Embryonic facial prominence (tissue), 1 donor: ENCODE data around the gene KIF4A.

ENCODE experiments used
- DNase-seq: peaks from one replicate; pipeline ENCODE4 v3.0.0-alpha.2; 2016; ENCODE audit errors: extremely low spot score

The KIF4A gene

GRCh38 chrX:70437921-70438665, 148.2 kb downstream of the KIF4A start:
- no peak for DNase-seq

DNA sequence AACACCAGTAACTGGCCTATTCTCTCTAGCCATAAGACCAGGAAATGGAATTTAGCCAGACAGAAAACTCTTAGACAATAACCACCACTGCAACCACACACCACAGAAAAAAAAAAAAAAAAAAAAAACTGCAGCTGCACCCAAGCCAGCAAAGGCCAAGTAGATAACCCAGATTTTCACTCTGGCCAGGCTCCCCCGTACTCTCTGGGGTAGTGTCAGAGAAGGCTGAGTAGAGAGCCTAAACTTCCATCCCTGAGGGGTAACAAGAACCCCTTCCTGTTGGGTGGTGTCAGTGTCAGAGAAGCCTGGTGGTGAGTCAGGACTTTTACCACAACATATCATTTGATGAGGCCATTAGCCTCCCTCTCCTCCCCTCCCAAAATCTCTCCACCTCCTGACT, 149.1 kb downstream of the KIF4A start:
- no peak for DNase-seq

GRCh38 chrX:70442224-70442623, 152.3 kb downstream of the KIF4A start:
- DNase-seq, result no peak

- DNase-seq, result no peak
These were observed 154.5 kb downstream of the KIF4A start, which contains the start of gene DLG3 for GRCh38 chrX:70444326-70444945. DLG3 (plus strand) TSS chrX:70444835; CDS start chrX:70445202, 367 bp downstream.

GRCh38 chrX:70444946-70445656, 155.2 kb downstream of the KIF4A start:
- no peak for DNase-seq

DNA sequence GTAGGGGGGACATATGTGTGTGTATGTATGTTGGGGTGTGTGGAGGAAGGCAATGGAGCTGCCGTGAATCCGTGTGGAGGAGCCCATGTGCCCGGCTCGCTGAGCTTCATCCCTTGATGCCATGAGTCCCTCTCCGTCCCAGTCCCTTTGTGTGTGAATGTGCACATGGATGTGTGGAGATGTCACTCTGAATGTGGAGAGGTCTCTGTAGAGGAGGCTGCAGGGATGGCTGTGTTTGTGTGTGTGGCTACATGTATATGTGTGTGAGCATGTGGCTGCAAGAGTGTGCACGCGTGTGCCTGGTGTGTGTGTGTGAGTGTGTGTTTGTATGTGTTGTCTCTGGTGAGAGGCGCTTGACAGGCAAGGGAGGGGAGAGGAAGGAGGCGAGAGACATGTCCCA, 156.0 kb downstream of the KIF4A start:
- DNase-seq, result no peak

- no peak for DNase-seq
These were observed 156.8 kb downstream of the KIF4A start for GRCh38 chrX:70446380-70447350.

GRCh38 chrX:70449457-70449966, 159.6 kb downstream of the KIF4A start:
- no peak for DNase-seq

DNA sequence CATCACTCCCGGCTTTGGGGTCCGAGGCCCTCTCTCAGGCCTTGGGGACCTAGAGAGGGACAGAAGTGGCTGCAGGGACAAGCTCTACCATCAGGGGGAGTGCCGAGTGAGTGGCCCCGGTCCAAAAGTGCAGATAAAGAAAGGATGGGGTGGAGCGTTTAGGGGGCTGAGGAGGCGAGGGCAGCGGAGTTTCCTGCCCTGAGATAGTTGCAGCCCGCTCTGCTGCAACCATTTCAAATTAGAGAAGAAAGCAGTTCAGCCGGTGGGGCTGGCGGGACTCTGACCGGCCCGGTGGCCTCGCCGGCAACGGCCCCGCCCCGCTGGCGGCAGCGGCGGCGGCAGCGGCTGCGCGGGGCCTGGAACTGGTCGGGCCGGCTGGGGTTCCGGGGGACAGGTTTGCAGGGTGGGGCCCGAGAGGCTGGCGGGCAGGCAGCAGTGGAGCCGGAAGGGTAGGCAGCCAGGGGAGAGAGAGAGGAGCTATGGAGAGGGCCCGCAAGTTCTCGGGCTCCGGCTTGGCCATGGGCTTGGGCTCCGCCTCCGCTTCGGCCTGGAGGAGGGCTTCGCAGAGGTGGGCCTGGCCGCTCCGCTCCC, 162.3 kb downstream of the KIF4A start:
- no peak for DNase-seq

DNA sequence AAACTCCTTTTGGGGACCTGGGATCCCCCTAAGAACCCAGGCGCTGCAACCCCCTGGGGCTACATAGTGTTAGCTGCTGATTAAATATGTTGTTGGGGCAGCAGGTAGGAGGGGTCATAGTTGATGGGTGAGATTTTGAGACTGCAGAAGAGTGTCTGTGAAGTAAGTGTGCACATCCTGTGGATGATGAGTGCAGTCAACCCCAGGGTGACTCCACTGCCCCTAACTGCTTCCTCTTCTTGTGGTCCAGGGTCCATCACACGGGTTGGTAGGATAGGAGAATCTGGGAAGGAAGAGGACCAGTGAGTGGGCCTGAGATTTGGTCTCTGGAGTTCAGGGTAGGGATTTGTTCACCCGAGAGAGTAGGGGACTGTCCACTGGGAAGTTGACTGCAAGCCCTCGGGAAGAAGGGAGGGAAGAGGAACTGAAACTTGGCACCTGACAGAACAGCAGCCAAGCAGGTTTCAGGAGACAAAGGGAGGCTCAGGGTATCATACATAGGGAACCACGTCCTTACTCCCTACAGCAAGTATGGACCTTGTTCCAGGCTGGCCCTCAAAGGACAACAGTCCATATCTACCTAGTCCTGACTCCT, 163.2 kb downstream of the KIF4A start:
- DNase-seq, result no peak

DNA sequence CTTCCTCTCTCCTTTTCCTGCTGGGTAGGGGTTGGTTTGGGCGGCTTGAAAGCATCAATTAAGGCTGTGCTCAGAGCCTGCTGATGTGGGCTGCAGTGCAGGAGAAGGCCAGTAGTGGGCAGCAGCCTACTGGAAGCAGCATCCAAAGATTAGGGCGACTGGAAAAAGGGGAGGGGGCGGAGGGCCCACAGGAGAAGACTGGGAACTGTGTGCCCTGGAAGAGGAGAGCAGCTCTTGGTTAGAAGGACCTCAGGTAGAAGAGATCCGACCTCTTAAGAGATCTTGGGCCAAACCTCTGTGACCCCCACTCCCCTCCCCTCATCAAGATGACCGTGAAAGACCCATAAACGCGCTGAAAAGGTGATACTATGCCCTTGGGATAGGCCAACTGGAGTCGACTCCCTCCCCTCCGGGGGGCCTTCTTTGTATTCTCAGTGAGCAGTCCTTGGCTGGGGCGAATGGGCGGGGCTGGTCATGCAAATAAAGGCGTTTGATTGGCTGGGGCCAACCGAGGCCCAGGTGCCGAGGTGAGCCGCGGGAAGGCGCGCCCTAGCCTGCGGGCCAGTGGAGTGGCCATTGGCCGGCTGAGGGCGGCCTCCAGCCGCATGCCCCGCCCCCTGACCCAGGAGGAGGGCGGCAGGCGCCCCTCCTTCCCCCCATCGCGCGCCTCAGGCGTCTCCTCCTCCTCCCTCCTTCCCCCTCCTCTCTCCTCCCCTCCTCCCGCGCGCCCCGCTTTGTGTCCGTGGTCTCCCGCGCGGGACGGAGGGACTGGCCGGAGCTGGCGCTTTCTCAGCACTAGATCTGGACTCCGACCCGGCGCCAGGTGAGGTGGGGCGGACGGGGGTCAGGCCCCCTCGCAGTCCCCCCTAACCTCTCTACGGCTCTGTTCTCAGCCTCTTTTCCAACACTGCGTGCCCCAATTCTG, 164.8 kb downstream of the KIF4A start:
- peak; percentile 47 for DNase-seq

DNA sequence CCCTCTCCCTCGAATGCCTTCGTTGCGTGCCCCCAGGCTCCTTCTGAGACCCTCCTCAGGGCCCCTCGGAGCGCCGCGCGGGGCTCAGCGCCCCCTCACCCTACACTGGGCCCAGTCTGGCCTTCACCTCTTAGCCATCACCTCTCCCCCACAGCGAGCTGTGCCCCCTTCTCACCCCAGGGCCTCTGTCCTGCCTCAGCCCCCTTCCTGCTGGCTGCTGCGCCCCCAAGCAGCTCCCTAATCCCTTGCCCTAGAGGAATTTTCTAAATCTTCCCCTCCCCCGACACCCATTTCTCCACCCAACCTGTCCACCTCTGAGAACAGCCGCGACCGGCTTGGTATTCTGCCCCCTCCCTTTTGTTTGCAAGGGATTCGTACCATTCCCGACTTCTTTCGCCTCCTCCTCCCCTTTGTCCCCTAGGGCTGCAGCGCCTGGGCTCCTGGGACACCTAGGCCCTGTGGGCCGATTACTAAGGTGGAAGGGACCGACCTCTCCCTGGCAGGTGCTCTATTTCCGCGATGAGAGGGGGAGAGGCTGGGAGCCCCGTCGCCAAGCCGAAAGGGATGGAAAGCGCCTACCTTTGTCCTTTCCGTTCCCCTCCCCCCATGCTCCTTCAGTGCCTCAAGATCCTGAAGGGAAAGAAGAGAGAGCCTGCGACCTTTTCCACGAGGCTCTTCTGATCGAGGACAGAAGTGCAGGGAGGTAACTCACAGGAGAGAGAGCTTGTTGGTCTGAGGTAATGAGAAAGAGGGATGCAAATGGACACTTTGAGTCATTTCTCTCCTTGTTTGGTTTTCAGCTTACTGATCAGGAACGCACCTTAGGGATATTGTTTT, 165.7 kb downstream of the KIF4A start:
- DNase-seq, result no peak

GRCh38 chrX:70456256-70456655, 166.4 kb downstream of the KIF4A start:
- DNase-seq, result no peak

DNA sequence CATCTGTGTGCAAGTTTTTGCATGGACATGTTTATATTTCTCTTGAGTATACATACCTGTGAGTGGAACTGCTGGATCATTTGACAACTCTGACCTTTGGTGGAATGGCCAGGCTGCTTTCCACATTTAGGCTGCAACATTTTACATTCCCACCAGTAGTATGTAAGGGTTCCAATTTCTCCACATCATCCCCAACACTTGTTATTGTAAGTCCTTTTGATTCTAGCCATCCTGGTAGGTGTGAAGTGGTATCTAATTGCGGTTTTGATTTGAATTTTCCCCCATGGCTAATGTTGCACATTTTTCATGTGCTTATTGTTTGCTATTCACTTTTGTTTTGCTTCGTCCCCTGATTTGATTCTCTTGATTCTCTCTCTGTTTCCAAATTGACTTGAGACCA, 171.1 kb downstream of the KIF4A start:
- no peak for DNase-seq

- DNase-seq, result no peak
These were observed 174.1 kb downstream of the KIF4A start for GRCh38 chrX:70464051-70464450.

DNA sequence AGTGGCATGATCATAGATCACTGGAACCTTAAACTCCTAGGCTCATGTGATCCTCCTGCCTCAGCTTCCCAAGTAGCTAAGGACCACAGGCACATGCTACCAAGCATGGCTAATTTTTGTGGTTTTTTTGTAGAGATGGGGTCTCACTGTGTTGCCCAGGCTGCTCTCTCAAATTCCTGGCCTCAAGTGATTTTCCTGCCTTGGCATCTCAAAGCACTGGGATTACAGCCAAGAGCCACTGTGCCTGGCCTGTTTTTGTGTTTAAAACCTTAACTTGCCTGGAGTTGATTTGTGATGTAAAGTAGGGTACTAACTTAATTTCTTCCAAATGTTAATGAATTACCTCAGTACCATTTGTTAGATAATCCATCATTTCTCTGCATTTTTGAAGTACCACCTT, 177.1 kb downstream of the KIF4A start:
- DNase-seq, result no peak

DNA sequence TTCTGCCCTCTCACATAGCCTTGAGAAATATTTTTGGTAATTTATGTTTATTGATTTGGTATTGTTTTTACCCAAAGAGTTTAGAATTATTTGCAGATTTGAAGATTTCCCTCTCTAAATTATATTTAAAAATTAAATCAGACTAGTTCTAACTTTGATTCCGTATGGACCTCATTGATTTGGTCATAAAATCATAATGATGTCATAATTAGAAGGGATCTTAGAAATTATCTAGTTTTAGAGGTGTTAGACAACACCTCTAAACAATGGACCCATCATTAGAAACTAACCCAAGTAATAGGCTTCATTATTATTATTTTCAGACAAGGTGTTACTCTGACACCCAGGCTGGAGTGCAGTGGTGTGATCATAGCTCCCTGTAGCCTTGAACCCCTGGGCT, 178.8 kb downstream of the KIF4A start:
- no peak for DNase-seq
